Dermis microvascular lymphatic vessel endothelial cell (primary cell): ENCODE data around the gene RHOBTB3. TPM values are rescaled to one million over a fixed set of nuclear protein-coding genes. Genes with fewer than 3 reads are reported as not detected.
"Not testable (repeated sequence)": the region's sequence is repeated elsewhere in the genome, so short reads cannot be mapped to it uniquely, and the experiment has no call there.

Experiments used
- DNase-seq, 2 donors: peaks; one replicate each; pipeline versions ENCODE4 v3.0.0 to v3.0.0-alpha.2; 2010; ENCODE audit warnings: low read depth in 2 of 2
- total RNA-seq: library from RNA; depleted of rRNA; stranded (reverse); fragments of >200 nt; gene quantifications from 2 replicates; pipeline ENCODE4 v1.2.1, GENCODE V29; 2014

RHOBTB3 gene
- total RNA-seq, 1 donor from 2014 or later: 35.0 TPM

- DNase-seq: not testable (repeated sequence)
Measured at GRCh38 chr5:95713246-95713645, 17.9 kb upstream of the RHOBTB3 start.

DNA sequence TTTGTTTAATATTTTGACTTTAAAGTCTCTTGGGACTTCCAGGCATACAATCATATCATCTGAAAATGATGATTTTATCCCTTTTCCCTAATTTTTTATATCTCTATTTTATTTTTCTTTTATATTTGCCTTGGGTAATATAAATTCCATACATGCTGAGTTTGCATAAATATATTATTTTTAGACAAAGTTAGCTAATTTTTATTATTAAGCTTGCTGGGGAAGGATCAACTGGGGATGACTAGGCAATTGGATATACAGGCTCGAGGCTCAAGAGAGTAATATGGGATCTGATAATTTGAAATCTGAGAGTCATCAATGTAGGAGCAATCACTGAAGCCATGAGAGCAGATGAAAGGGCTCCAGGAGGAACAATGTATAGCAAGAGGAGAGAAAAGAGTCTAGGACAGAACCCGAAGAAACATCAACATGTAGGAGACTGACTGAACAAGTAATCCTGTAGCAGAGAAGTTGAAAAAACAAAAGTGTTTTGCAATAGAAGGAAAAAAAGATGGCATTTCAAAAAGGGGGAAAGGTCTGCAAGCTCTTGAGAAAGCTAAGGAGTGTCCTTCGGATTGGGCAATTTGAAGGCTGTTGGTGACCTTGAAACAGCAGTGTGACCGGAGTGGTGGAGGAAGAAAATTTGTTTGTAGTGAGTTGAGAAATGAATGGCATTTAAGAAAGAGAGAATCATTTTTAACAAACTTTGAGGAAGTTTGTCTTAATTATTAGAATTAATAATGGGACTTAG lies 17.0 kb upstream of the RHOBTB3 start:
- DNase-seq: no peak

DNA sequence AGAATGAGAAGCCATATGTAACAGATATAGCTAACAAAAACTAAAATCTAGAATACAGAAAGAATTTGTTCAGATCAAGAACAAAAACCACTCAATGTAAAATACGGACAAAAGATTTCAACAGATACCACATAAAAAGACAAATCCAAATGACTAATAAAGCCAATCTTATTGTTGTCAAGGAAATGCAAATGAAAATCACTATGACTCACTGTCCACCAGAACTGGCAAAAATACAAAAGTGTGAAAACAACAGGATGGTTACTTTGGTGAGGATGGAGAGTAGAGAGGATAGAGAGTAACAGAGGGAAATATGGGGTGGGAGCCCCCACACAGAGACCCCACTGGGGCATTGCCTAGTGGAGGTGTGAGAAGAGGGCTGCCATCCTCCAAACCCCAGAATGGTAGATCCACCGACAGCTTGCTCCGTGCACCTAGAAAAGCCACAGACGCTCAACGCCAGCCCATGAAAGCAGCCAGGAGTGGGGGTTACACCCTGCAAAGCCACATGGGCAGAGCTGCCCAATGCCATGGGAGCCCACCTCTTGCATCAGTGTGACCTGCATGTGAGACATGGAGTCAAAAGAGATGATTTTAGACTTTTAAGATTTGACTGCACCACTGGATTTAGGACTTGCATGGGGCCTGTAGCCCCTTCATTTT lies 15.2 kb upstream of the RHOBTB3 start:
- peak; percentile 52 to 82 for DNase-seq

- no peak for DNase-seq
Measured at GRCh38 chr5:95717439-95717838, 13.7 kb upstream of the RHOBTB3 start.

DNA sequence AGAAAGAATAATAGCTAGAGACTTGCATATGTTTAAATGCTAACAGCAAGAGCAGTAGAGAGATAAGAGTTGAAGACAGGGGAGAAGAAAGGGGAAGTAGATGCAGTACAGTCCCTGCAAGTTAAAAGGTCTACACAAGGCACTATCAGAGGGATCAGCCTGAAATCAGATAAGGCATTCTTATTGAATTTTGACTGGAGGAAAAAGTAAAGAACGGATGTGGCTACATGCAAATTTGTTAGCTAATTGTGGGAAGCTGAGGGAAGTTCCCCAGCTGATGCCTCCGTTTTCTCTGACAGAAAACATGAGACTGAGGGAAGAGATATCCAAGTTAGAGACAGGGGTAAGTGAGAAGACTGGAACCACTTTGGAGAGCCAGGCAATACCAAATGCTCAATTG lies 12.9 kb upstream of the RHOBTB3 start:
- DNase-seq: no peak

DNA sequence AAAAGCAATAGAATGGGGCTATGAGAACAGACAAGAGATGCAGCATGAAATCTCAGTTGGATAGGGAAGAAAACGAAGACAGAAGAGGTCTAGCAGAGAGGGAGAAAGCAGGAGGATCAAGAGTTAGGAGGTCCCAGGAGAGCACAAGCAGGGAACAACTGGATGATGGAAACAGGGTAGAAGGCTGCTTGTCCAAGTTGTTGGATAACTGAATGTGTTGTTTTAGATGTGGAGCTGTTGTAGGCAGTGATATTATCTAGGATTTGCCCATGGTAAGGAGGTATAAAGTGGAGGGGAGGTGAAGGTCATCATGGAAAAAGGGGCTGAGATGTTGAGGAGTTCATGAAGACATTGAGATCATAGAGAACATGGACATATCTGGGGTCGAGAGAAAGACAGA lies 12.4 kb upstream of the RHOBTB3 start:
- DNase-seq: no peak

GRCh38 chr5:95720094-95720786 lies 10.9 kb upstream of the RHOBTB3 start:
- no peak for DNase-seq

DNA sequence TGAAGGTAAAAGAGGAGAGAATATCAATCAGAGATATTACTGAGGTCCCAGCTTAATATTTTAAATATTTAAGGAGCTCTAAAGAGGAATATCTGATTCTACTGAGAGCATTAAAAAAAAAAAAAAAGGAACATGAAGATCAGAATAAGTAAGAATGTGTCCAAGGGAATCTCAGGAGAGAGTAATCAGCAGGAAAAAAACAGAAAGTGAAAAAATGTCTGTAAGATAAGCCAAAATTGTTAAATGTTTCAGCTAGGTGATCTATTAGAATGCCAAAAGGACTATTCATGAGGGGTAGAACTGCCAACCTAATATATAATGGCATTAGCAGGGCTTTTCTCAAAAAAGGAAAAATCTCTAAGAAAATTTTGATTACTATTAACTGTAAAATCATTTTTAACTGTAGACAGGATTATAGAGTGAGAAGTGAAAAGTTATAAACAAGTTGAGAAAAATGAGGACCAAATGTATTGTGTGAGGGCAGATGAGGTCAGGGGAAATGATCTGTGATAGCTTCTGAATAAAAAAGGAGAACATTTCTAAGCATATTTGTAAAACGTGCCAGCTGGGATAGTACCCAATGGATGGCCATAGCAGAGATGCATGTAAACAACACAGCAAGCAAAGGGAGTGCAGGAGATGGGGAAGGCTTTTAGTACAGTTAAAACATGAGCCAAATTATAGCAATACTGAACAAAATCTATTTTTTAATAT lies 9.4 kb upstream of the RHOBTB3 start:
- no peak for DNase-seq

- peak in 1 of 2 donors; percentile 35 for DNase-seq
Measured at GRCh38 chr5:95723632-95724369, 7.3 kb upstream of the RHOBTB3 start.

DNA sequence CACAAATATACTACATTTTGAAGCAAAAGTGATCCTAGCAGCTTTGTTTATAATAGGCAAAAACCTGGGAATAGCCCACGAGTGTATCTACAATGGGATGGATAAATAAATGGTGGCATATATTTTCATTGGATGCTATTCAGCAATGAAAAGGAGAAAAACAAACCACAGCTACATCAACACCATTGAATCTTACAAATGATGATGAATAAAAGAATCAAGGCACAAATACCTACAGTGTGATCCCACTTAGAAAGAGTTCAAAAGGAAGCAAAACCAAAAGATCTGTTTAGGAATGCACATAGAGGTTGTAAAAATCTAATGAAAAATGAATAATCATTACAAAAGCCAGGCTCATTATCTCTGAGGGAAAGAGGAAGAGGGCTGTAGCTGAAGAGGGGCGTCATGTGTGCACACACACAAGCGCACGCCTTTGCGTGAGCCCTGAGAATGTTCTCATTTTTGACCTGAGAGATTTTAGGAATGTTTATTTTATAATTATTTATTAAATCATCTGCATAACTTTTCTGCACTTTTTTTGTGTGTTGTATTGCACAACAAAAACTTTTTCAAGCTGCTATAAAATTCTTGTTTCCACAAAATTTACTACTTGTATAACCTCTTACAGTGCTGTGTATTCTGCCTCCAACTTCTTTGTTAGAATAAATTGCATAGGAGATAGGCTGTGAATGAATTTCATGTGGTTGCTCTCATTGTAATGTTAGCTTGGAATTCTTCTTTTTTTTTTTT lies 5.9 kb upstream of the RHOBTB3 start:
- DNase-seq: peak in 1 of 2 donors; percentile 49

DNA sequence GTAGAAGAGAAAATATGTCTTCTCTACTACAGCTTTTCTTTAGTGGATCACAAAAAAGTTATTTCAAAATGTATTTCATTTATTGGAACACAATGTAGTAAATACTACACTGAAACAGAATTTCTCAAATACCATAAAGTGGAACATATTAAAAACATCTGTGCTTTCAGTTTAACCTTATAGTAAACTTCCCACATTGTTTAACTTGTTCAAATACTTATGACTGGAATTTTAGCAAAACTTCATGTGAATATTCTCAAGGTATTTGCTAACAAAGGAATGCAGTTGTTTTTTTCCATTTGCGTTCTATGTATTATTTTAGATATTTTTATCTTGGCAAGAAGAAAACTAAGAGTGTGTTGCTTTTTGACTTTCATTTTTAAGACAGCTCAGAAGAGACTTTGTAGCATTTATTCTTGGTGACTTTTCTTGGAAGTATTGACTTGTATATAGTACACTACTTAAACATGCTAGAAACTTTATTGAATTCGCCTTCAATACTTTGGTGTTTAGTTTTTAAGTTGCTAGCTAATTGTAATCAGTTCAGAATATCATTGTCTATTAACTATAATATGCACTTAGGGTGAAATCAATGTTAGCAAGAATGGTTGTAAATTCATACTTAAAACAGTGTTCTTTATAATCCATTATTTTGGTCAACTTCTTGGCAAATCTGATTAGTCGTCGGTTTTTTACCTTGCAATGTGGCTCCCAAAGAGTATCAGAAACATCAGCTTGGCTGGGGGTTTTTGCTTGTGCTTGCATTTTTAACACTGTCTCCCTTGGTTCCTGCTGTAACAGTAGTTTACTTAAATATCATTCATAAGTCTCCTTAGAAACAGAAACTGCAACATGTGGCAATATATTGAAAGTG lies 5.0 kb upstream of the RHOBTB3 start:
- no peak for DNase-seq

GRCh38 chr5:95726811-95727763 lies 4.0 kb upstream of the RHOBTB3 start:
- DNase-seq: no peak

GRCh38 chr5:95727764-95728191 lies 3.4 kb upstream of the RHOBTB3 start:
- peak; percentile 30 to 71 for DNase-seq

DNA sequence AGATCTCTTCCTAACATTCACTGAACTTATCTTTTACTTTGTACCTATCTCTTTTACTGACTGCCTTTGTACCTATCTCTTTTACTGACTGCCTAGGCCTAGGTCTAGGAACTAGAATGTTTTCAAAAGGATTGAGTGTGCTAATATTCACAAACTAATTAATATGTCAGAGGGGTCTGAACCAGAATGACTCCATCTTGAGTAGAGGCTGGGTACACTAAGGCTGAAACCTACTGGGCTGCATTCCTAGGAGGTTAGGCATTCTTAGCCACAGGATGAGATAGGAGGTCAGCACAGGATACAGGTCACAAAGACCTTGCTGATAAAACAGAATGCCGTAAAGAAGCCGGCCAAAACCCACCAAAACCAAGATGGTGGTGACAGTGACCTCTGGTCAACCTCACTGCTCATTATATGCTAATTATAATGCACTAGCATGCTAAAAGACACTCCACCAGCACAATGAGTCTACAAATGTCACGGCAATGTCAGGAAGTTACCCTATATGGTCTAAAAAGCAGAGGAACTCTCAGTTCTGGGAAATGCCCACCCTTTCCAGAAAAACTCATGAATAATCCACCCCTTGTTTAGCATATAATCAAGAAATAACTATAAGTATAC lies 2.5 kb upstream of the RHOBTB3 start:
- no peak for DNase-seq

DNA sequence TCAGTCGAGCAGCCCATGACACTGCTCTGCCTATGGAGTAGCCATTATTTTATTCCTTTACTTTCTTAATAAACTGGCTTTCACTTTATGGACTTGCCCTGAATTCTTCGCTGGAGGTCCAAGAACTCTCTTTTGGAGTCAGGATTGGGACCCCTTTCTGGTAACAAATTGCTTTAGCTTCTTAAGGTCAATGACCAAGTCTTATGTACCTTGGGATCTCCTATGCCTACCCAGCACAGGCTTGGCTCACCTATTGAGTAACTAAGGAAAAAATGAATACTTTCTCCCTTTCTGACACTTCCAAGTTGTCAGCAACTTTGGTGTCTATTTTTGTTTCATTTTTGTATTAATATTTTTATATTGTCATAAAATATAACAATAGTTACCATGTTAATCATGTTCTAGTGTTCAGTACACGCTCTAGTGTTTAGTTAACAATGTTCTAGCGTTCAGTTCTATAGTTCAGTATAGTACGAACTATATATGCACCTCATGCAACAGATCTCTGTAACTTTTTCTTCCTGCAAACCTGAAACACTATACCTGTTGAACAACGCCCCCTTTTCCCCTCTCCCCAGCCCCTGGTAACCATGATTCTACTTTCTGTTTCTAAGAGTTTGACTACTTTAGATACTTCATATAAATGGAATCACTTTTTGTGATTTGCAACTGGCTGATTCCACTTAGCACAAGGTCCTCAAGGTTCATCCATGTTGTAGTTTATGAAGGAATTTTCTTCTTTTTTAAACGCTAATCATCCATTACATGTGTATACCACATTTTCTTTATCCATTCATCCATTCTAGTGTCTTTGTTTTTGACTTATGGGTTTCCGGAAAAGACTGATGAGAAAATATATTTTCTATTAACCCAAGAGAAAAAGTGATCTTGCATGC lies 1.8 kb upstream of the RHOBTB3 start:
- no peak for DNase-seq

DNA sequence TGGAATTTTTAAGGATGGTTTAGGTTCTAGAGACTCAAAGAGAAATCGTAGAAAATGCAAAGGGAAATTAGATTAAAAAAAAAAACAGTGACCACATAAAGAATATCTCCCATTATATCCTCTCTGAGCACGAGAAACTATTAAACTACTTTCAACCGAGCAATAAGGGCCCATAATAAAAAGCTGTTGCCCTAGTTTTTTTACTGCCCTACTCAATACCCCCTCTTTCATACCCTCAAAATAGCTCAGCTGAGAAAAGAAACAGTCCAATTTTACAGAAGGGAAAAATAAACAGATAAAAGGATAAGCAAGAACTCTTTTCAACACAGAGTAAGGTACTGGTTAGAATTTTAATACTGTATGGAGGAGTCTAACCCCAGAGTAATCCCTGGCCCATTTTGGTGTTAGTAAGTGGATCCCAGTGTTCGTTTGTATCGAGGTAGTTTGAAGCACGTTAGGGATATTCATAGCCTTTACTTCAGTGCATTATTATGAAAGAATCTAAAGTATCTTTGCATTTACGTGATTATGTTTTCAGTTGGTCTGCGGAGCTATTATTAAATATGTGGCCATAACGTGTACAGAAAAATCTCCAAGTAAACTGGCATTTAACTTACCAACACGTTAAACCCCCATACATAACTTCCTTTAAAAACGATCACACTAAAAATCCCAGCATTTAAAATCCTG lies 980 bp upstream of the RHOBTB3 start:
- DNase-seq: no peak
